Transverse colon (tissue), 4 donors: Measurements from ENCODE around the gene GALNT18.

Experiments
- CTCF ChIP-seq, 5 experiments: fragments of 200-600 bp in 3 of 5; fragments of 450-650 bp in 2 of 5; sonication (generic) in 3 of 5; IDR thresholded peaks; 1 replicate in 2 of 5; 2 replicates in 3 of 5; pipeline ENCODE4 v1.5.1; 2016 to 2017; ENCODE audit warnings: antibody characterized with exemption in 5 of 5, inconsistent platforms in 3 of 5, mild to moderate bottlenecking in 2 of 5, moderate library complexity in 1 of 5
- POLR2AphosphoS5 ChIP-seq, 3 donors: sonication (generic); formaldehyde crosslinking; IDR thresholded peaks; one replicate each; pipeline ENCODE4 v1.6.1; 2016; ENCODE audit warnings: antibody characterized with exemption in 3 of 3

- TF ChIP-seq POLR2AphosphoS5 (IDR thresholded peaks at IDR 0.05) (no peak), CTCF (IDR thresholded peaks at IDR 0.05) (no peak)
Measured at GRCh38 chr11:11519184-11519583, 102.6 kb downstream of the GALNT18 start.
